Activated T-helper 1 cell treated with anti-CD3 and anti-CD28 coated beads, Interleukin-2, amount 50 U/mL, for 16 hours (primary cell): Measurements from ENCODE around the gene JAK2.

Experiments used
- DNase-seq, 2 donors: peaks; one replicate each; pipeline ENCODE4 v3.0.0-alpha.2; 2020; ENCODE audit warnings: low read depth in 1 of 2, low spot score in 1 of 2

JAK2 gene

GRCh38 chr9:5140151-5140550 is 155.1 kb downstream of the JAK2 start:
- no peak for DNase-seq

- no peak for DNase-seq
Observed at GRCh38 chr9:5144217-5144616, 159.1 kb downstream of the JAK2 start.

DNA sequence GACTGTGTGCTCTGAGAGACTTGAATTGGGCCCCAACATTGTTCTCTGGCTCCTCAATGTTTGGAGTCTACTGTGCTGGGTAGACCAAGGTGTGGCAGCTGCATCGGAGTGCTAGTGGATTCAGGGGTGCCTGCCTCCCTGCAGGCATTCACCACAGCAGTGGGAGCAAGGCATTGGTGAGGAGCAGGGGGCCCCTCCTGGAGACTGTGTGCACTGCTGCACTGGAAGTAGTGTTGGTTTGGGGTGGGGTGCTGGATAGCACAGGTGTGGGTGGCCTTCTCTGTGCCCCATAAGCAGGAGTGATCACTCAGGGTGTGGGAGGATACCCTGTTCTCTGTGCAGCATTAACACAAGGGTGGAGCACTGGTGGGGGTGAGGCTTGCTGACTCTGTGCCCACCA is 161.2 kb downstream of the JAK2 start:
- no peak for DNase-seq
